Measurements from ENCODE around the gene HECTD4.

HECTD4 gene

DNA sequence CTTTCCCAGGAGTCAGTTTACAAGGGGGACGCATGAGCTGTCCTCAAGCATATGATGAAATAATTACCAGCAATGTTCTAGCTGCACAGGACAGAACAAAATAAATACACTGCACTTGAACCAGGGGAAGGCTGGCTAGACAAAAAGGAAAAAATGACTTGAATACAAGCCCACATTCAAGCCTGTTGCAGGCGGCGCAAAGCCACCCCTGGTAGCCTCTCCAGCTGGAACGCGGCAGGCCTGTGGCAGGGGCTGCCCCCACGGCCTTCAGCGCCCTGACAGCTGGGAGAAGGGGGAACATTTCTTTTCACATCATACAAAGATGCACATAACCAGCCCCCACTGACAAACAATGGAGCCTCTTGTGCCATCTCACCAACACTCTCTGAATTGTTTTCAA is 199.7 kb downstream of the HECTD4 start:
- Histone ChIP-seq H3K4me2 (ENCODE audit: low read length) (no peak overlapping the region), H3K4me1 (ENCODE audit: insufficient read depth, low read length, severe bottlenecking) (no peaks in the 10 kb centered on the region), H3K9ac (ENCODE audit: low read length) (no peak overlapping the region), H3F3A (ENCODE audit: insufficient read depth, low read length) (no peaks in the 10 kb centered on the region), H3K9me3 (ENCODE audit: low read length) (no peaks in the 10 kb centered on the region), H3K4me3 (ENCODE audit: low read depth, low read length, poor library complexity, severe bottlenecking) (no peak overlapping the region), H3K79me2 (ENCODE audit: insufficient read depth, low read length) (no peaks in the 10 kb centered on the region), H2AFZ (ENCODE audit: low read length) (no peak overlapping the region), H3K9me2 (ENCODE audit: low read depth, low read length) (no peaks in the 10 kb centered on the region), H3K27ac (ENCODE audit: low read depth, low read length, poor library complexity, severe bottlenecking) (no peak overlapping the region), H3K36me3 (ENCODE audit: insufficient read depth, low read length) (peaks cover 65% of the 10 kb centered on the region), H3K27me3 (ENCODE audit: insufficient read depth, low read length) (no peaks in the 10 kb centered on the region), H4K20me1 (ENCODE audit: insufficient read depth, low read length) (no peaks in the 10 kb centered on the region)
- no peak for TF ChIP-seq EZH2 (IDR thresholded peaks at IDR 0.05; ENCODE audit: borderline replicate concordance, low read length)
- TF ChIP-seq, protein P1, sequence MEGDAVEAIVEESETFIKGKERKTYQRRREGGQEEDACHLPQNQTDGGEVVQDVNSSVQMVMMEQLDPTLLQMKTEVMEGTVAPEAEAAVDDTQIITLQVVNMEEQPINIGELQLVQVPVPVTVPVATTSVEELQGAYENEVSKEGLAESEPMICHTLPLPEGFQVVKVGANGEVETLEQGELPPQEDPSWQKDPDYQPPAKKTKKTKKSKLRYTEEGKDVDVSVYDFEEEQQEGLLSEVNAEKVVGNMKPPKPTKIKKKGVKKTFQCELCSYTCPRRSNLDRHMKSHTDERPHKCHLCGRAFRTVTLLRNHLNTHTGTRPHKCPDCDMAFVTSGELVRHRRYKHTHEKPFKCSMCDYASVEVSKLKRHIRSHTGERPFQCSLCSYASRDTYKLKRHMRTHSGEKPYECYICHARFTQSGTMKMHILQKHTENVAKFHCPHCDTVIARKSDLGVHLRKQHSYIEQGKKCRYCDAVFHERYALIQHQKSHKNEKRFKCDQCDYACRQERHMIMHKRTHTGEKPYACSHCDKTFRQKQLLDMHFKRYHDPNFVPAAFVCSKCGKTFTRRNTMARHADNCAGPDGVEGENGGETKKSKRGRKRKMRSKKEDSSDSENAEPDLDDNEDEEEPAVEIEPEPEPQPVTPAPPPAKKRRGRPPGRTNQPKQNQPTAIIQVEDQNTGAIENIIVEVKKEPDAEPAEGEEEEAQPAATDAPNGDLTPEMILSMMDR (IDR thresholded peaks at IDR 0.05; ENCODE audit: low read length) = no peak

GRCh38 chr12:112180422-112180821 is 201.8 kb downstream of the HECTD4 start:
- no peak overlapping the region for H3K4me2 ChIP-seq (ENCODE audit: low read length)
- no peaks in the 10 kb centered on the region for H3F3A ChIP-seq (ENCODE audit: insufficient read depth, low read length)
- H3K9me3 ChIP-seq (ENCODE audit: low read length) = no peaks in the 10 kb centered on the region
- no peaks in the 10 kb centered on the region for H3K9me2 ChIP-seq (ENCODE audit: low read depth, low read length)
- no peak overlapping the region for H2AFZ ChIP-seq (ENCODE audit: low read length)
- no peak overlapping the region for H3K27ac ChIP-seq (ENCODE audit: low read depth, low read length, poor library complexity, severe bottlenecking)
- no peaks in the 10 kb centered on the region for H3K79me2 ChIP-seq (ENCODE audit: insufficient read depth, low read length)
- no peak overlapping the region for H3K4me3 ChIP-seq (ENCODE audit: low read depth, low read length, poor library complexity, severe bottlenecking)
- no peaks in the 10 kb centered on the region for H3K4me1 ChIP-seq (ENCODE audit: insufficient read depth, low read length, severe bottlenecking)
- no peaks in the 10 kb centered on the region for H3K27me3 ChIP-seq (ENCODE audit: insufficient read depth, low read length)
- H3K9ac ChIP-seq (ENCODE audit: low read length) = no peak overlapping the region
- no peak for TF ChIP-seq EZH2 (IDR thresholded peaks at IDR 0.05; ENCODE audit: borderline replicate concordance, low read length)
- TF ChIP-seq, protein P1 (IDR thresholded peaks at IDR 0.05; ENCODE audit: low read length) = no peak
- peaks cover 76% of the 10 kb centered on the region for H3K36me3 ChIP-seq (ENCODE audit: insufficient read depth, low read length)
- H4K20me1 ChIP-seq (ENCODE audit: insufficient read depth, low read length) = no peaks in the 10 kb centered on the region

DNA sequence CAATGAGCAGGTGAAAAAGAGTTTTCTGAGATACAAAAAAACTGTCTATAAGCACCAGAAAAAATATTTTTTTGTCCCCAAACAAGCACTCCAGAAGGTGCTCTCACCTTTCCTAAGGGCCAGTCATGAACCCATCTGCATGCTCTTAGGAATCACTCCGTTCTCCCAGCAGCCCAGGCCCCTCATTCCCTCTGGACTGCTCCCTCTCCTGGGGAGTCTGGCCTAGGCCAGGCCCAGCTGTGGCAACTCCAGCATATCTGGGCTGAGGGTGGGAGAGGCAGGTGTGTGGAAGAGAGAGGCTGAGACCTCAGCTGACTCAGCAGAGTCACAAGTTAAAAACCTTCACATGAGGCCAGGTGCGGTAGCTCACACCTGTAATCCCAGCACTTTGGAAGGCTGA is 202.3 kb downstream of the HECTD4 start:
- no peaks in the 10 kb centered on the region for H3K9me2 ChIP-seq (ENCODE audit: low read depth, low read length)
- H2AFZ ChIP-seq (ENCODE audit: low read length) = no peak overlapping the region
- no peaks in the 10 kb centered on the region for H3K9me3 ChIP-seq (ENCODE audit: low read length)
- TF ChIP-seq, protein P1 (IDR thresholded peaks at IDR 0.05; ENCODE audit: low read length) = no peak
- TF ChIP-seq EZH2 (IDR thresholded peaks at IDR 0.05; ENCODE audit: borderline replicate concordance, low read length) = no peak
- peaks cover 76% of the 10 kb centered on the region for H3K36me3 ChIP-seq (ENCODE audit: insufficient read depth, low read length)
- H3K79me2 ChIP-seq (ENCODE audit: insufficient read depth, low read length) = no peaks in the 10 kb centered on the region
- no peak overlapping the region for H3K9ac ChIP-seq (ENCODE audit: low read length)
- H3K27me3 ChIP-seq (ENCODE audit: insufficient read depth, low read length) = no peaks in the 10 kb centered on the region
- no peak overlapping the region for H3K4me3 ChIP-seq (ENCODE audit: low read depth, low read length, poor library complexity, severe bottlenecking)
- no peaks in the 10 kb centered on the region for H3K4me1 ChIP-seq (ENCODE audit: insufficient read depth, low read length, severe bottlenecking)
- H4K20me1 ChIP-seq (ENCODE audit: insufficient read depth, low read length) = no peaks in the 10 kb centered on the region
- H3K27ac ChIP-seq (ENCODE audit: low read depth, low read length, poor library complexity, severe bottlenecking) = no peak overlapping the region
- H3F3A ChIP-seq (ENCODE audit: insufficient read depth, low read length) = no peaks in the 10 kb centered on the region
- no peak overlapping the region for H3K4me2 ChIP-seq (ENCODE audit: low read length)
